GM23338 (cell line): ENCODE measurements around the gene BARD1.

Experiments
- ZNF331 ChIP-seq: fragments of 250-450 bp; sonication (Bioruptor Pico); IDR thresholded peaks from 2 replicates; pipeline ENCODE4 v1.5.0; 2020; ENCODE audit warnings: low read depth, mild to moderate bottlenecking, moderate library complexity
- TF ChIP-seq, protein P1 (sequence below), 2 experiments: fragments of 200-600 bp in 1 of 2; sonication (generic) in 1 of 2; conservative IDR thresholded peaks; 2 replicates each; pipeline versions ENCODE4 v1.5.1 to v1.6.1; 2016 to 2017; ENCODE audit warnings: antibody characterized with exemption in 2 of 2, low read depth in 2 of 2, mild to moderate bottlenecking in 2 of 2, moderate library complexity in 1 of 2

DNA sequence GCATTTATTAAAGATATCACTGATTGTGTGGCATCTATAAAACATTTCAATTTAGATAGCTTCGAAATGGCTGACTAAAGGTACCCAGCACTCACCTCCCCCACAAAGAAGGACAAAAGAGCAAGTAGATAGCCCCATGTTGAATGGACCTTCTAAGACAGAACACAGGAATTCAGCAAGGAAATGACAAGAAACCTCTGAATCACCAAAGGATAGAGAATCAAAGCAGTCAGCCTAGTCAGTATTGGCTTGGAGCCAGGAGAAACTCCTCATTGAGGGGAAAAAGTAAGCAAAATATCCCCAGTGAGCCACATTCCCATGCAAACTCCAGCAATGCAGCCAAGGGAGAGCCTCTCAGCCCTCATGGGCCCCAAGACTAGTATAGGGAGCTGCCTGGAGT is 113.7 kb downstream of the BARD1 start:
- no peak for TF ChIP-seq ZNF331 (CRISPR knock-in tag)
- TF ChIP-seq, protein P1, sequence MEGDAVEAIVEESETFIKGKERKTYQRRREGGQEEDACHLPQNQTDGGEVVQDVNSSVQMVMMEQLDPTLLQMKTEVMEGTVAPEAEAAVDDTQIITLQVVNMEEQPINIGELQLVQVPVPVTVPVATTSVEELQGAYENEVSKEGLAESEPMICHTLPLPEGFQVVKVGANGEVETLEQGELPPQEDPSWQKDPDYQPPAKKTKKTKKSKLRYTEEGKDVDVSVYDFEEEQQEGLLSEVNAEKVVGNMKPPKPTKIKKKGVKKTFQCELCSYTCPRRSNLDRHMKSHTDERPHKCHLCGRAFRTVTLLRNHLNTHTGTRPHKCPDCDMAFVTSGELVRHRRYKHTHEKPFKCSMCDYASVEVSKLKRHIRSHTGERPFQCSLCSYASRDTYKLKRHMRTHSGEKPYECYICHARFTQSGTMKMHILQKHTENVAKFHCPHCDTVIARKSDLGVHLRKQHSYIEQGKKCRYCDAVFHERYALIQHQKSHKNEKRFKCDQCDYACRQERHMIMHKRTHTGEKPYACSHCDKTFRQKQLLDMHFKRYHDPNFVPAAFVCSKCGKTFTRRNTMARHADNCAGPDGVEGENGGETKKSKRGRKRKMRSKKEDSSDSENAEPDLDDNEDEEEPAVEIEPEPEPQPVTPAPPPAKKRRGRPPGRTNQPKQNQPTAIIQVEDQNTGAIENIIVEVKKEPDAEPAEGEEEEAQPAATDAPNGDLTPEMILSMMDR (conservative IDR thresholded peaks at IDR 0.05; ENCODE audit: low read depth in 2 of 2): no peak
